Fibroblast of mammary gland (primary cell): ENCODE data around the gene SERPINA3.
A peak's percentile ranks its signal among the peaks of the same experiment; 100 is the strongest.
"Not testable (repeated sequence)": the region's sequence is repeated elsewhere in the genome, so short reads cannot be mapped to it uniquely, and the experiment has no call there.

ENCODE experiments used
- DNase-seq: peaks from one replicate; pipeline ENCODE4 v3.0.0-alpha.2; 2010; ENCODE audit warnings: low read depth
- H3K4me3 ChIP-seq: 2 replicates; pipeline ENCODE4 v1.5.1; 2011; ENCODE audit warnings: low read depth, mild to moderate bottlenecking, low read length, moderate library complexity; ENCODE audit not compliant: control insufficient read depth
- TF ChIP-seq, protein P1 (sequence below): conservative IDR thresholded peaks from 2 replicates; pipeline ENCODE4 v1.5.1; 2011; ENCODE audit warnings: low read depth, low read length, inconsistent platforms; ENCODE audit not compliant: control insufficient read depth, insufficient read depth

The SERPINA3 gene

GRCh38 chr14:94598816-94599655, 13.2 kb upstream of the SERPINA3 start:
- no peak overlapping the region for H3K4me3 ChIP-seq
- DNase-seq = peak; percentile 99
- TF ChIP-seq, protein P1, sequence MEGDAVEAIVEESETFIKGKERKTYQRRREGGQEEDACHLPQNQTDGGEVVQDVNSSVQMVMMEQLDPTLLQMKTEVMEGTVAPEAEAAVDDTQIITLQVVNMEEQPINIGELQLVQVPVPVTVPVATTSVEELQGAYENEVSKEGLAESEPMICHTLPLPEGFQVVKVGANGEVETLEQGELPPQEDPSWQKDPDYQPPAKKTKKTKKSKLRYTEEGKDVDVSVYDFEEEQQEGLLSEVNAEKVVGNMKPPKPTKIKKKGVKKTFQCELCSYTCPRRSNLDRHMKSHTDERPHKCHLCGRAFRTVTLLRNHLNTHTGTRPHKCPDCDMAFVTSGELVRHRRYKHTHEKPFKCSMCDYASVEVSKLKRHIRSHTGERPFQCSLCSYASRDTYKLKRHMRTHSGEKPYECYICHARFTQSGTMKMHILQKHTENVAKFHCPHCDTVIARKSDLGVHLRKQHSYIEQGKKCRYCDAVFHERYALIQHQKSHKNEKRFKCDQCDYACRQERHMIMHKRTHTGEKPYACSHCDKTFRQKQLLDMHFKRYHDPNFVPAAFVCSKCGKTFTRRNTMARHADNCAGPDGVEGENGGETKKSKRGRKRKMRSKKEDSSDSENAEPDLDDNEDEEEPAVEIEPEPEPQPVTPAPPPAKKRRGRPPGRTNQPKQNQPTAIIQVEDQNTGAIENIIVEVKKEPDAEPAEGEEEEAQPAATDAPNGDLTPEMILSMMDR = peak; percentile 11

DNA sequence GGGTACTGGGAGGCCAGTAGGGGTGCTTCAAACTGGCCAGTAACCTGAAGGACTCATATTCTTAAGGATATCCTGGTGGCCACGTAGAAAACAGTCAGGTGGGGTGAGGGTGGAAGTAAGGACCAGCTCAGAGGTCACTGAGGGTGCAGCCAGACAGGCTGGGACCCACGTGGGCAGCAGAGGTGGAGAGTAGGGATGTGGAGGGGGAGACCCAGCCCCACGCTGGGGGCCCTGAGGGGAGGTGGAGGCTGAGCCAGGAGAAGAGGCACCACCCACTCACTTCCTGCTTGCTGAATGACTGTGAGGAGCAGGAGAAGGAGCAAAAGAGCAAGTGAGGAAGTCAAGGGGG, 12.6 kb upstream of the SERPINA3 start:
- no peak for DNase-seq
- TF ChIP-seq, protein P1 = no peak
- H3K4me3 ChIP-seq = no peak overlapping the region

- no peak overlapping the region for H3K4me3 ChIP-seq
- no peak for DNase-seq
- TF ChIP-seq, protein P1 = no peak
These were observed 12.0 kb upstream of the SERPINA3 start for GRCh38 chr14:94600148-94600545.

DNA sequence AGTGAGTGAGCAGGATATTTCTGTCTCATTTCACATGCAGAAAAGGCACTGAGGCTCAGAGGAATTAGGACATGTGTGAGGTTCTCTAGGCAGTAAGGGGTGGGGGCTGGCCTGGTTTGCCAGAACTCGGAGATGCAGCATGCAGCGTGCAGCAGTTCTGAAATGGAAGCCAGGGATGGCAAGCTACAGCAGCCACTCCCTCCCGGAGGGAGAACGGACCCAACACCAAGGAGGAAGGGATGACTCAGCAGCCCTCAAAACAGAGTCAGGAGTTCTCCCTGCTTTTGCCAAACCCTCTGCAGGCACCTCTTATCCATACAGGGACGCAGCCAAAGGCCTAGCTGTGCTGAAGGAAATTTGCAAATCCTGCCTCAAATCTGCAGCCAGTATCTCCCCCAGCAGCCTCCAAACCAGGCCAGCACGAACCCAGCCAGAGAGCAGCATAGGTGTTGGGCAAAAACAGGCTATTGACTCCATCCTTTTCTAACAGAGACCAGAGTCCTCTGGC, 10.3 kb upstream of the SERPINA3 start:
- peak; percentile 97 for DNase-seq
- TF ChIP-seq, protein P1 = no peak
- H3K4me3 ChIP-seq = no peak overlapping the region

DNA sequence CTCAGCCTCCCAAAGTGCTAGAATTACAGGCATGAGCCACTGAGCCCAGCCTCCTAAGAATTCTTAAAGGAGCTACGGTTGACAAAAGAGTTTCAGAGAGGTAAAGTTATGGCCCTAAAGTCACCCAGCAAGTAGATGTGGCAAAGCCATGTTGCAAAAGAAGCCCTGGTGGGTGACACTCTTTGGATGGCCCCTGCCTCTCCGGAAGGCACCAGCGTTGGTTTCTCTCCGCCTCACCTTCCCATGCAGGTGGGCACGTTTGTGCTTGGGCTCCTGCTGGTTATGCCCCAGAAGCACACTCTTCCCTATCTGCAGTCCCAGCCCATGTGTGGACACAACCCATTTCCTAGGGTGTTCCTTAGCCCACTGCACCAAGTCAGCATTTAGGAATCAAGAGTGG, 9.5 kb upstream of the SERPINA3 start:
- H3K4me3 ChIP-seq = no peak overlapping the region
- DNase-seq = no peak
- TF ChIP-seq, protein P1 = no peak

DNA sequence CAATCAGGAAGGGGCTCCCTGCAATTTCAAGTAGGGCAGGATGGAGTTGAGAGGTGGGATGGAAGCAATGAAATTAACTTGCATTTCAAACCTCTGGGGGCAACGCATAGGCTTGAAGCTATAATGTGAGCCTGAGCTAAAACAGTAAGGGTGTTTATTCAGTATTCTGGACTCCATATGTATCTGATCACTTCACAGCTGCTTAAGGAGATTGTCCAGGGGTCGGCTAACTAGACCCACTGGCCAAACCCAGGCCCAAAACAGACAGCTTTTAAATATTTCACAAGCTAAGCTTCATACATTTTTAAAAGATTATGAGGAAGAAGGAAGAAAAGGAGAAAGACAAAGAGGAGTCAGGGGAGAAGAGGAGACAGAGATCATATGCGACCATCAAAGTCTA, 6.8 kb upstream of the SERPINA3 start:
- TF ChIP-seq, protein P1 = no peak
- no peak overlapping the region for H3K4me3 ChIP-seq
- DNase-seq = no peak

GRCh38 chr14:94608966-94609365, 3.2 kb upstream of the SERPINA3 start:
- not testable (repeated sequence) for H3K4me3 ChIP-seq, DNase-seq
